ENCODE results near the gene OVOL3. TPM values are rescaled to one million over a fixed set of nuclear protein-coding genes. Genes with fewer than 3 reads are reported as not detected.

OVOL3 gene
- total and polyA plus RNA-seq, 4 donors = not detected

DNA sequence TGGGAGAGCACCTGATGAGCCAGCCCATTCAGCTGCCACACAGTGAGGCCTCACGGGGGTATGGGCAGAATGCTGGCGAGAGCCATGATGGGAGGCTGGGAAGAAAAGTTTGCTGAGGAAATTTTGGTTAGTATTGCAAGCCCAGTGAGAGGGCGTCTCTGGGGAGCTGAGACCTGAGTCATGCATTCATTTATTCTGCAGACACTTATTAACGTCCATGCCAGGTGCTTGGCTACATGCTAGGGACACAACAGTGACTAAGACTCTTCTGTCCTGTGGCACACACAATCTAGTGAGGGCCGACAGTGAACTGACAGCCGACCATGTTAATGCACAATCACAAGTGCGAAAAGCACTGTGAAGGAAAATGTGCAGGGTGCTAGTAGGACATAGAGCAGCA lies 29.0 kb upstream of the OVOL3 start:
- 96% methylated on average over 7 of the region's 7 CpGs for WGBS
- no peaks in the 10 kb centered on the region for H3K27me3 ChIP-seq (ENCODE audit: control insufficient read depth in 4 of 4, insufficient read depth in 4 of 4, low read length in 3 of 4)
- no peaks in the 10 kb centered on the region for H3K4me1 ChIP-seq (ENCODE audit: control insufficient read depth in 4 of 4, insufficient read depth in 4 of 4, low read length in 3 of 4)
- TF ChIP-seq YY1 (IDR thresholded peaks at IDR 0.05) (no peak), FOXA2 (IDR thresholded peaks at IDR 0.05) (no peak), SP1 (IDR thresholded peaks at IDR 0.05) (no peak), HNF4A (conservative IDR thresholded peaks at IDR 0.05) (no peak), TAF1 (conservative IDR thresholded peaks at IDR 0.05) (no peak), FOXA1 (IDR thresholded peaks at IDR 0.05) (no peak), RXRA (IDR thresholded peaks at IDR 0.05) (no peak), EGR1 (IDR thresholded peaks at IDR 0.05; ENCODE audit: low read depth in 2 of 2) (no peak), JUND (IDR thresholded peaks at IDR 0.05) (no peak), NR2F2 (IDR thresholded peaks at IDR 0.05) (no peak), RAD21 (IDR thresholded peaks at IDR 0.05) (no peak)
- TF ChIP-seq, protein P1, sequence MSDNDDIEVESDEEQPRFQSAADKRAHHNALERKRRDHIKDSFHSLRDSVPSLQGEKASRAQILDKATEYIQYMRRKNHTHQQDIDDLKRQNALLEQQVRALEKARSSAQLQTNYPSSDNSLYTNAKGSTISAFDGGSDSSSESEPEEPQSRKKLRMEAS (IDR thresholded peaks at IDR 0.05) = no peak
- TF ChIP-seq, protein P2, sequence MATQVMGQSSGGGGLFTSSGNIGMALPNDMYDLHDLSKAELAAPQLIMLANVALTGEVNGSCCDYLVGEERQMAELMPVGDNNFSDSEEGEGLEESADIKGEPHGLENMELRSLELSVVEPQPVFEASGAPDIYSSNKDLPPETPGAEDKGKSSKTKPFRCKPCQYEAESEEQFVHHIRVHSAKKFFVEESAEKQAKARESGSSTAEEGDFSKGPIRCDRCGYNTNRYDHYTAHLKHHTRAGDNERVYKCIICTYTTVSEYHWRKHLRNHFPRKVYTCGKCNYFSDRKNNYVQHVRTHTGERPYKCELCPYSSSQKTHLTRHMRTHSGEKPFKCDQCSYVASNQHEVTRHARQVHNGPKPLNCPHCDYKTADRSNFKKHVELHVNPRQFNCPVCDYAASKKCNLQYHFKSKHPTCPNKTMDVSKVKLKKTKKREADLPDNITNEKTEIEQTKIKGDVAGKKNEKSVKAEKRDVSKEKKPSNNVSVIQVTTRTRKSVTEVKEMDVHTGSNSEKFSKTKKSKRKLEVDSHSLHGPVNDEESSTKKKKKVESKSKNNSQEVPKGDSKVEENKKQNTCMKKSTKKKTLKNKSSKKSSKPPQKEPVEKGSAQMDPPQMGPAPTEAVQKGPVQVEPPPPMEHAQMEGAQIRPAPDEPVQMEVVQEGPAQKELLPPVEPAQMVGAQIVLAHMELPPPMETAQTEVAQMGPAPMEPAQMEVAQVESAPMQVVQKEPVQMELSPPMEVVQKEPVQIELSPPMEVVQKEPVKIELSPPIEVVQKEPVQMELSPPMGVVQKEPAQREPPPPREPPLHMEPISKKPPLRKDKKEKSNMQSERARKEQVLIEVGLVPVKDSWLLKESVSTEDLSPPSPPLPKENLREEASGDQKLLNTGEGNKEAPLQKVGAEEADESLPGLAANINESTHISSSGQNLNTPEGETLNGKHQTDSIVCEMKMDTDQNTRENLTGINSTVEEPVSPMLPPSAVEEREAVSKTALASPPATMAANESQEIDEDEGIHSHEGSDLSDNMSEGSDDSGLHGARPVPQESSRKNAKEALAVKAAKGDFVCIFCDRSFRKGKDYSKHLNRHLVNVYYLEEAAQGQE (IDR thresholded peaks at IDR 0.05) = no peak
- TF ChIP-seq, protein P3, sequence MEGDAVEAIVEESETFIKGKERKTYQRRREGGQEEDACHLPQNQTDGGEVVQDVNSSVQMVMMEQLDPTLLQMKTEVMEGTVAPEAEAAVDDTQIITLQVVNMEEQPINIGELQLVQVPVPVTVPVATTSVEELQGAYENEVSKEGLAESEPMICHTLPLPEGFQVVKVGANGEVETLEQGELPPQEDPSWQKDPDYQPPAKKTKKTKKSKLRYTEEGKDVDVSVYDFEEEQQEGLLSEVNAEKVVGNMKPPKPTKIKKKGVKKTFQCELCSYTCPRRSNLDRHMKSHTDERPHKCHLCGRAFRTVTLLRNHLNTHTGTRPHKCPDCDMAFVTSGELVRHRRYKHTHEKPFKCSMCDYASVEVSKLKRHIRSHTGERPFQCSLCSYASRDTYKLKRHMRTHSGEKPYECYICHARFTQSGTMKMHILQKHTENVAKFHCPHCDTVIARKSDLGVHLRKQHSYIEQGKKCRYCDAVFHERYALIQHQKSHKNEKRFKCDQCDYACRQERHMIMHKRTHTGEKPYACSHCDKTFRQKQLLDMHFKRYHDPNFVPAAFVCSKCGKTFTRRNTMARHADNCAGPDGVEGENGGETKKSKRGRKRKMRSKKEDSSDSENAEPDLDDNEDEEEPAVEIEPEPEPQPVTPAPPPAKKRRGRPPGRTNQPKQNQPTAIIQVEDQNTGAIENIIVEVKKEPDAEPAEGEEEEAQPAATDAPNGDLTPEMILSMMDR (IDR thresholded peaks at IDR 0.05; ENCODE audit: low read depth, low read length, missing input control) = no peak
- TF ChIP-seq, protein P4, sequence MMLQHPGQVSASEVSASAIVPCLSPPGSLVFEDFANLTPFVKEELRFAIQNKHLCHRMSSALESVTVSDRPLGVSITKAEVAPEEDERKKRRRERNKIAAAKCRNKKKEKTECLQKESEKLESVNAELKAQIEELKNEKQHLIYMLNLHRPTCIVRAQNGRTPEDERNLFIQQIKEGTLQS (IDR thresholded peaks at IDR 0.05) = no peak
- TF ChIP-seq, protein P5, sequence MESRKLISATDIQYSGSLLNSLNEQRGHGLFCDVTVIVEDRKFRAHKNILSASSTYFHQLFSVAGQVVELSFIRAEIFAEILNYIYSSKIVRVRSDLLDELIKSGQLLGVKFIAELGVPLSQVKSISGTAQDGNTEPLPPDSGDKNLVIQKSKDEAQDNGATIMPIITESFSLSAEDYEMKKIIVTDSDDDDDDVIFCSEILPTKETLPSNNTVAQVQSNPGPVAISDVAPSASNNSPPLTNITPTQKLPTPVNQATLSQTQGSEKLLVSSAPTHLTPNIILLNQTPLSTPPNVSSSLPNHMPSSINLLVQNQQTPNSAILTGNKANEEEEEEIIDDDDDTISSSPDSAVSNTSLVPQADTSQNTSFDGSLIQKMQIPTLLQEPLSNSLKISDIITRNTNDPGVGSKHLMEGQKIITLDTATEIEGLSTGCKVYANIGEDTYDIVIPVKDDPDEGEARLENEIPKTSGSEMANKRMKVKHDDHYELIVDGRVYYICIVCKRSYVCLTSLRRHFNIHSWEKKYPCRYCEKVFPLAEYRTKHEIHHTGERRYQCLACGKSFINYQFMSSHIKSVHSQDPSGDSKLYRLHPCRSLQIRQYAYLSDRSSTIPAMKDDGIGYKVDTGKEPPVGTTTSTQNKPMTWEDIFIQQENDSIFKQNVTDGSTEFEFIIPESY (IDR thresholded peaks at IDR 0.05) = no peak
- H3K9me3 ChIP-seq (ENCODE audit: control insufficient read depth in 4 of 4, low read length in 3 of 4) = no peaks in the 10 kb centered on the region
- no peak overlapping the region for H3K27ac ChIP-seq (ENCODE audit: low read depth in 1 of 2, low read length in 2 of 2)
- no peak overlapping the region for H3K9ac ChIP-seq (ENCODE audit: low read depth in 1 of 2, low read length in 2 of 2)
- DNase-seq (ENCODE audit: low spot score) = no peak
- H3K4me3 ChIP-seq (ENCODE audit: low read depth in 1 of 3, low read length in 3 of 3) = no peak overlapping the region
- H3K36me3 ChIP-seq (ENCODE audit: control insufficient read depth in 4 of 4, insufficient read depth in 3 of 4, low read depth in 1 of 4, low read length in 3 of 4) = peaks cover 0 to 2% (median 0%) of the 10 kb centered on the region in 4 donors

DNA sequence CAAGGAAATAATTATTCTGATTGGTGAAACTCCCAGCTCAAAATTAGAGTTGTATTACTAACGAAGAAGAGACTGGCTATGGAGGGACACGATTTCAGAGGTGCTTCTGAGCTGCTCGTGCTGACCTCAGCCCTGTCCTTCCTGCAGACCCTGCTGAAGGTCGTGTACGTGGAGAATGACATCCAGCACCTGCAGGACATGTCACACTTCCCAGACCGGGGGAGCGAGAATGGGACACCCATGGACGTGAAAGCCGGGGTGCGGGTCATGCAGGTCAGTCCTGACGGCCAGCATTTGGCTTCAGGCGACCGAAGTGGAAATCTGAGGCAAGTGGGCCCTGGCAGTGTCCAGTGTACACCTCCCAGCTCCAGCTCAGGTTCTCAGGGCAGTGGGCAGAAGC lies 28.0 kb upstream of the OVOL3 start:
- H3K9ac ChIP-seq (ENCODE audit: low read depth in 1 of 2, low read length in 2 of 2) = no peak overlapping the region
- H3K27me3 ChIP-seq (ENCODE audit: control insufficient read depth in 4 of 4, insufficient read depth in 4 of 4, low read length in 3 of 4) = no peaks in the 10 kb centered on the region
- H3K4me1 ChIP-seq (ENCODE audit: control insufficient read depth in 4 of 4, insufficient read depth in 4 of 4, low read length in 3 of 4) = no peaks in the 10 kb centered on the region
- 96% methylated on average over 13 of the region's 13 CpGs for WGBS
- no peak overlapping the region for H3K4me3 ChIP-seq (ENCODE audit: low read depth in 1 of 3, low read length in 3 of 3)
- DNase-seq (ENCODE audit: low spot score) = no peak
- peaks cover 0 to 2% (median 0%) of the 10 kb centered on the region in 4 donors for H3K36me3 ChIP-seq (ENCODE audit: control insufficient read depth in 4 of 4, insufficient read depth in 3 of 4, low read depth in 1 of 4, low read length in 3 of 4)
- no peaks in the 10 kb centered on the region for H3K9me3 ChIP-seq (ENCODE audit: control insufficient read depth in 4 of 4, low read length in 3 of 4)
- H3K27ac ChIP-seq (ENCODE audit: low read depth in 1 of 2, low read length in 2 of 2) = no peak overlapping the region
- TF ChIP-seq, protein P5 (IDR thresholded peaks at IDR 0.05) = no peak
- TF ChIP-seq FOXA2 (IDR thresholded peaks at IDR 0.05) = no peak
- no peak for TF ChIP-seq HNF4G (IDR thresholded peaks at IDR 0.05)
- no peak for TF ChIP-seq HNF4A (conservative IDR thresholded peaks at IDR 0.05)
